Thymus (tissue), 11 donors: Measurements from ENCODE around the gene STARD5. TPM values are rescaled to one million over a fixed set of nuclear protein-coding genes. Genes with fewer than 3 reads are reported as not detected.

Experiments used
- DNase-seq, 9 donors: peaks; one replicate each; pipeline ENCODE4 v3.0.0-alpha.2; 2013; ENCODE audit warnings: low spot score in 9 of 9, low read depth in 6 of 9, missing footprints in 1 of 9
- H3K27ac ChIP-seq, 2 donors: one replicate each; pipeline ENCODE4 v1.5.1; 2013; ENCODE audit warnings: control low read depth in 1 of 2, low read depth in 1 of 2, low read length in 1 of 2, mild to moderate bottlenecking in 1 of 2, moderate library complexity in 1 of 2
- H3K27me3 ChIP-seq, 2 donors: one replicate each; pipeline ENCODE4 v1.5.1; 2013; ENCODE audit warnings: low read length in 1 of 2; ENCODE audit not compliant: control insufficient read depth in 2 of 2, insufficient read depth in 1 of 2
- H3K36me3 ChIP-seq, 2 donors: one replicate each; pipeline ENCODE4 v1.5.1; 2013; ENCODE audit warnings: low read length in 1 of 2, mild to moderate bottlenecking in 1 of 2, moderate library complexity in 1 of 2; ENCODE audit not compliant: control insufficient read depth in 2 of 2, insufficient read depth in 2 of 2
- H3K4me1 ChIP-seq, 2 donors: one replicate each; pipeline ENCODE4 v1.5.1; 2013; ENCODE audit warnings: low read length in 2 of 2; ENCODE audit not compliant: control insufficient read depth in 2 of 2, insufficient read depth in 2 of 2
- H3K4me3 ChIP-seq, 2 donors: one replicate each; pipeline ENCODE4 v1.5.1; 2013; ENCODE audit warnings: low read length in 2 of 2, control low read depth in 1 of 2, mild to moderate bottlenecking in 1 of 2
- H3K9me3 ChIP-seq, 2 donors: one replicate each; pipeline ENCODE4 v1.5.1; 2013; ENCODE audit warnings: low read length in 1 of 2, mild to moderate bottlenecking in 1 of 2; ENCODE audit not compliant: control insufficient read depth in 2 of 2, insufficient read depth in 1 of 2
- WGBS: extraction: QIAGEN DNeasy Blood & Tissue Kit; methylation state at CpG from one replicate; pipeline ENCODE4 v1.1.7; 2013; 5-methylcytosine and 5-hydroxymethylcytosine counted together
- polyA plus RNA-seq: library from polyadenylated mRNA; stranded (reverse); fragments of 200-250 nt; gene quantifications from one replicate; pipeline ENCODE4 v1.2.3, GENCODE V29; 2013
- total RNA-seq: library from RNA; stranded (reverse); fragments of 120-200 nt; gene quantifications from one replicate; pipeline ENCODE4 v1.2.4, GENCODE V29; 2013
- donor health status: healthy.

STARD5 gene
- total and polyA plus RNA-seq, 2 donors: 3.6 to 12.0 TPM

GRCh38 chr15:81277851-81278250, 46.1 kb downstream of the STARD5 start:
- no peaks in the 10 kb centered on the region for H3K27me3 ChIP-seq
- 97% methylated on average over 2 of the region's 2 CpGs for WGBS
- H3K27ac ChIP-seq: no peak overlapping the region
- H3K4me3 ChIP-seq: no peak overlapping the region
- peaks cover 0 to 3% of the 10 kb centered on the region in 2 donors for H3K36me3 ChIP-seq
- peaks cover 2 to 23% of the 10 kb centered on the region in 2 donors for H3K4me1 ChIP-seq
- H3K9me3 ChIP-seq: peaks cover 0 to 6% of the 10 kb centered on the region in 2 donors
- DNase-seq: no peak

GRCh38 chr15:81276967-81277366, 47.0 kb downstream of the STARD5 start:
- WGBS: over 99% methylated on average over 2 of the region's 2 CpGs
- Histone ChIP-seq H3K27ac (no peak overlapping the region), H3K27me3 (no peaks in the 10 kb centered on the region), H3K4me1 (peaks cover 0 to 23% of the 10 kb centered on the region in 2 donors), H3K36me3 (peaks cover 0 to 3% of the 10 kb centered on the region in 2 donors), H3K9me3 (peaks cover 0 to 6% of the 10 kb centered on the region in 2 donors), H3K4me3 (no peak overlapping the region)
- no peak for DNase-seq

GRCh38 chr15:81275711-81276392, 48.1 kb downstream of the STARD5 start:
- peaks cover 0 to 6% of the 10 kb centered on the region in 2 donors for H3K9me3 ChIP-seq
- no peaks in the 10 kb centered on the region for H3K27me3 ChIP-seq
- peaks cover 0 to 18% of the 10 kb centered on the region in 2 donors for H3K4me1 ChIP-seq
- DNase-seq: no peak
- H3K27ac ChIP-seq: peak overlapping the region in 1 of 2 donors; percentile 47
- 81% methylated on average over 3 of the region's 3 CpGs for WGBS
- H3K4me3 ChIP-seq: no peak overlapping the region
- H3K36me3 ChIP-seq: peaks cover 0 to 3% of the 10 kb centered on the region in 2 donors

DNA sequence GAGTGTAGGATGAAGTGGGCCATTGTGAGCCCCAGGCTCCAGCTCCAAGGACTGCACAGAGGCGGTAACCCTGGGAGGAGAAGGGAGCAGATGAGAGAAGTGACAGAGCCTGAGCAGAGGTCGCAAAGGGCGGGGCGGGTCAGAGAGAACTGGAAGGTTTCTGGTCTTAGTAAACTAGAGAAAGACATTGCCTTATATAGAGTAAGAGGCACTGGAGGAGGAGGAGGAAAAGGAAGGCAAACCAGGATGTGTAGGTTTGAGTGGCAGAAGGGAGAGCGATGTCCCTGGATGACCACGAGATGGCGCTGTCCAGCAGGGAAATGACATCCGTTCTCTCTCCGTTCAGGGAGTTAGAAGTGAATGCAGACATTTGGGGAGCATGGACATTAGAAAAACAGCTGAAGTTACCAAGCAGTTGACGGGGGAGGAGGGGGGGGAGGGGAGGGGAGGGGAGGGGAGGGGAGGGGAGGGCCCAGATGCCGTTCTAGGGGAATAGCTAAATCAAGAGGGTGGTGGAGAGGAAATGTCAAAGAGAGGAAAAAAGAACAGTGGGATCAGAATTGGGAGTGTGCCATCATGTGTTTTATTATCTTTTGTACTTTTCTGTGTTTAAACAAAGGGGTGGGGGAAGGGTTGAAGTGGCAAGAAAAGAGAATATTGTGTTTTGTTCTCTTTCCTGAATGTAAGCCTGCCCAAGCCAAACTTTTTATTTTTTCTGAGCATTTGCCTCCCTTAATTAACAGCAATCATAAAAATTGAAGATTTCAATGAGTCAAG, 48.8 kb downstream of the STARD5 start:
- peaks cover 0 to 12% of the 10 kb centered on the region in 2 donors for H3K4me1 ChIP-seq
- H3K36me3 ChIP-seq: no peaks in the 10 kb centered on the region
- 15% methylated on average over 11 of the region's 11 CpGs for WGBS
- H3K4me3 ChIP-seq: no peak overlapping the region
- peaks cover 0 to 6% of the 10 kb centered on the region in 2 donors for H3K9me3 ChIP-seq
- H3K27me3 ChIP-seq: no peaks in the 10 kb centered on the region
- peak in 8 of 9 donors; percentile 80 to 92 (median 86) for DNase-seq
- H3K27ac ChIP-seq: peak overlapping the region in 1 of 2 donors; percentile 7

- Histone ChIP-seq H3K4me1 (peaks cover 0 to 14% of the 10 kb centered on the region in 2 donors), H3K27ac (no peak overlapping the region), H3K27me3 (no peaks in the 10 kb centered on the region), H3K4me3 (no peak overlapping the region), H3K9me3 (peaks cover 0 to 6% of the 10 kb centered on the region in 2 donors), H3K36me3 (no peaks in the 10 kb centered on the region)
- 97% methylated on average over 4 of the region's 4 CpGs for WGBS
- DNase-seq: no peak
Measured at GRCh38 chr15:81274255-81274654, 49.7 kb downstream of the STARD5 start.

GRCh38 chr15:81273855-81274254, 50.1 kb downstream of the STARD5 start:
- DNase-seq: no peak
- H3K27me3 ChIP-seq: no peaks in the 10 kb centered on the region
- H3K36me3 ChIP-seq: no peaks in the 10 kb centered on the region
- peaks cover 0 to 18% of the 10 kb centered on the region in 2 donors for H3K4me1 ChIP-seq
- H3K27ac ChIP-seq: no peak overlapping the region
- H3K4me3 ChIP-seq: no peak overlapping the region
- WGBS: 96% methylated on average over 2 of the region's 2 CpGs
- H3K9me3 ChIP-seq: peaks cover 0 to 6% of the 10 kb centered on the region in 2 donors

DNA sequence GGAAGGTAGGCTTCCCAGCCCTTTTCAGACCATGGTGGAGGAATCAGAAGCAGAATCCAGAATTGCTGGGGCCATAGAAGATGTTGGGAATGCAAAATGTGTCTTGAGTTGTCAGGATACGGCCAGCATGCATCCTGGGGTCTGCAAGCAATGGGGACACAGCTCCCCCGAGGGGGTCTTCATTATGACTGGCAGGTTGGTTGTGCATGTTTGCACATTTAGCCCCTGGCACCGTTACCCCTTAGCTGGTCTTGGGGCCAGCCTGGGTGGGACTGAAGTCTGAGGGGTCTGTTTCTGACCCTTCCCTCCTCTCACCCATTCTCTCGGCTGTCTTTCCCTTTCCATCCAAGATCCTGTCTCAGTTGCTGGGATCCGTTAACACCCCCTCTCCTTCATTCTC, 50.7 kb downstream of the STARD5 start:
- no peaks in the 10 kb centered on the region for H3K27me3 ChIP-seq
- H3K36me3 ChIP-seq: no peaks in the 10 kb centered on the region
- H3K4me3 ChIP-seq: no peak overlapping the region
- peaks cover 0 to 6% of the 10 kb centered on the region in 2 donors for H3K9me3 ChIP-seq
- no peak for DNase-seq
- WGBS: 96% methylated on average over 5 of the region's 5 CpGs
- H3K27ac ChIP-seq: no peak overlapping the region
- H3K4me1 ChIP-seq: peaks cover 0 to 25% of the 10 kb centered on the region in 2 donors

GRCh38 chr15:81271761-81272644, 51.9 kb downstream of the STARD5 start:
- WGBS: 95% methylated on average over 12 of the region's 12 CpGs
- Histone ChIP-seq H3K27ac (no peak overlapping the region), H3K4me1 (peaks cover 0 to 25% of the 10 kb centered on the region in 2 donors), H3K9me3 (no peaks in the 10 kb centered on the region), H3K36me3 (no peaks in the 10 kb centered on the region), H3K4me3 (no peak overlapping the region), H3K27me3 (no peaks in the 10 kb centered on the region)
- DNase-seq: no peak
